ENCODE data around the gene CDC42EP2. TPM values are rescaled to one million over a fixed set of nuclear protein-coding genes. Genes with fewer than 3 reads are reported as not detected.

The CDC42EP2 gene
- total and polyA plus RNA-seq, 2 of the 13 experiments (the other 11 are each of a cell fraction or from before 2014, with no cell fraction given), result 2.3 to 7.1 TPM

DNA sequence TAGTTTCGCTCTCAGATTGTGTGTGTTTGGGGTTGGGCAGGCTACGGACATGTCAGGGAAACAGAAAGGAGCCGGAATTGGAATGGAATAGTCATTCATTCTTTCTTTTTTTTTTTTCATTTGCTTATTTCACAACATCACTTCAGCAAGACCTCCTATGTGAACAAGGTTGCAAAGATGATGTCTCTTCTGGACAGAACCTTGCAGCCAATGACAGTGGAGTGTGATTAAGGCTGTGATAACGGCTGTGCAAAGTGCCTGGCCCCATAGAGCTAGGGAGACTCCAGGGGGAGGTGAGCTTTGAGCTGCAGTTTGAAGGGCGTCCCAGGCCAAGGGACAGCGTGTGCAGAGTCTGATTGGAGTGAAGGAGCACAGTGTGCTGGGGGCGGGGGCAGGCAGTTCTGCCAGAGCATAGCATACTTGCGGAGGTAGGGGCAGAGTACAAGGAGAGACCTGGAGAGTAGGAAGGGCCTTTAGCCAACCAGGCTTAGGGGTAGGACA, 43.2 kb downstream of the CDC42EP2 start (continued):
- TF ChIP-seq, protein P1, sequence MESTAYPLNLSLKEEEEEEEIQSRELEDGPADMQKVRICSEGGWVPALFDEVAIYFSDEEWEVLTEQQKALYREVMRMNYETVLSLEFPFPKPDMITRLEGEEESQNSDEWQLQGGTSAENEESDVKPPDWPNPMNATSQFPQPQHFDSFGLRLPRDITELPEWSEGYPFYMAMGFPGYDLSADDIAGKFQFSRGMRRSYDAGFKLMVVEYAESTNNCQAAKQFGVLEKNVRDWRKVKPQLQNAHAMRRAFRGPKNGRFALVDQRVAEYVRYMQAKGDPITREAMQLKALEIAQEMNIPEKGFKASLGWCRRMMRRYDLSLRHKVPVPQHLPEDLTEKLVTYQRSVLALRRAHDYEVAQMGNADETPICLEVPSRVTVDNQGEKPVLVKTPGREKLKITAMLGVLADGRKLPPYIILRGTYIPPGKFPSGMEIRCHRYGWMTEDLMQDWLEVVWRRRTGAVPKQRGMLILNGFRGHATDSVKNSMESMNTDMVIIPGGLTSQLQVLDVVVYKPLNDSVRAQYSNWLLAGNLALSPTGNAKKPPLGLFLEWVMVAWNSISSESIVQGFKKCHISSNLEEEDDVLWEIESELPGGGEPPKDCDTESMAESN (CRISPR knock-in tag; conservative IDR thresholded peaks at IDR 0.05), result no peak
- no peak for TF ChIP-seq SAFB2 (CRISPR knock-in tag; IDR thresholded peaks at IDR 0.05; ENCODE audit: borderline replicate concordance, low read depth)
- TF ChIP-seq, protein P2, sequence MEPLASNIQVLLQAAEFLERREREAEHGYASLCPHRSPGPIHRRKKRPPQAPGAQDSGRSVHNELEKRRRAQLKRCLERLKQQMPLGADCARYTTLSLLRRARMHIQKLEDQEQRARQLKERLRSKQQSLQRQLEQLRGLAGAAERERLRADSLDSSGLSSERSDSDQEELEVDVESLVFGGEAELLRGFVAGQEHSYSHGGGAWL (CRISPR knock-in tag; IDR thresholded peaks at IDR 0.05), result no peak
- TF ChIP-seq RFXAP (CRISPR knock-in tag; IDR thresholded peaks at IDR 0.05; ENCODE audit: borderline replicate concordance), result peak; percentile 95
- TF ChIP-seq SMC3 (IDR thresholded peaks at IDR 0.05; ENCODE audit: low read length), result no peak
- TF ChIP-seq MAZ (IDR thresholded peaks at IDR 0.05; ENCODE audit: borderline replicate concordance, low read depth, low read length), result peak; percentile 70; the same call in 1 of the 2 replicates
- TF ChIP-seq MAZ (CRISPR knock-in tag; IDR thresholded peaks at IDR 0.05; ENCODE audit: low read depth), result no peak
- TF ChIP-seq, protein P3, sequence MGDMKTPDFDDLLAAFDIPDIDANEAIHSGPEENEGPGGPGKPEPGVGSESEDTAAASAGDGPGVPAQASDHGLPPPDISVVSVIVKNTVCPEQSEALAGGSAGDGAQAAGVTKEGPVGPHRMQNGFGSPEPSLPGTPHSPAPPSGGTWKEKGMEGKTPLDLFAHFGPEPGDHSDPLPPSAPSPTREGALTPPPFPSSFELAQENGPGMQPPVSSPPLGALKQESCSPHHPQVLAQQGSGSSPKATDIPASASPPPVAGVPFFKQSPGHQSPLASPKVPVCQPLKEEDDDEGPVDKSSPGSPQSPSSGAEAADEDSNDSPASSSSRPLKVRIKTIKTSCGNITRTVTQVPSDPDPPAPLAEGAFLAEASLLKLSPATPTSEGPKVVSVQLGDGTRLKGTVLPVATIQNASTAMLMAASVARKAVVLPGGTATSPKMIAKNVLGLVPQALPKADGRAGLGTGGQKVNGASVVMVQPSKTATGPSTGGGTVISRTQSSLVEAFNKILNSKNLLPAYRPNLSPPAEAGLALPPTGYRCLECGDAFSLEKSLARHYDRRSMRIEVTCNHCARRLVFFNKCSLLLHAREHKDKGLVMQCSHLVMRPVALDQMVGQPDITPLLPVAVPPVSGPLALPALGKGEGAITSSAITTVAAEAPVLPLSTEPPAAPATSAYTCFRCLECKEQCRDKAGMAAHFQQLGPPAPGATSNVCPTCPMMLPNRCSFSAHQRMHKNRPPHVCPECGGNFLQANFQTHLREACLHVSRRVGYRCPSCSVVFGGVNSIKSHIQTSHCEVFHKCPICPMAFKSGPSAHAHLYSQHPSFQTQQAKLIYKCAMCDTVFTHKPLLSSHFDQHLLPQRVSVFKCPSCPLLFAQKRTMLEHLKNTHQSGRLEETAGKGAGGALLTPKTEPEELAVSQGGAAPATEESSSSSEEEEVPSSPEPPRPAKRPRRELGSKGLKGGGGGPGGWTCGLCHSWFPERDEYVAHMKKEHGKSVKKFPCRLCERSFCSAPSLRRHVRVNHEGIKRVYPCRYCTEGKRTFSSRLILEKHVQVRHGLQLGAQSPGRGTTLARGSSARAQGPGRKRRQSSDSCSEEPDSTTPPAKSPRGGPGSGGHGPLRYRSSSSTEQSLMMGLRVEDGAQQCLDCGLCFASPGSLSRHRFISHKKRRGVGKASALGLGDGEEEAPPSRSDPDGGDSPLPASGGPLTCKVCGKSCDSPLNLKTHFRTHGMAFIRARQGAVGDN (CRISPR knock-in tag; IDR thresholded peaks at IDR 0.05), result peak; percentile 77
- TF ChIP-seq NFRKB (IDR thresholded peaks at IDR 0.05), result no peak
- TF ChIP-seq NAIF1 (CRISPR knock-in tag; IDR thresholded peaks at IDR 0.05; ENCODE audit: borderline replicate concordance), result no peak
- no peak for TF ChIP-seq ZNF670 (CRISPR knock-in tag; IDR thresholded peaks at IDR 0.05; ENCODE audit: borderline replicate concordance)
- no peak for TF ChIP-seq ZNF558 (CRISPR knock-in tag; IDR thresholded peaks at IDR 0.05; ENCODE audit: borderline replicate concordance)
- no peak for TF ChIP-seq ARNT2 (CRISPR knock-in tag; IDR thresholded peaks at IDR 0.05; ENCODE audit: low read depth)
- TF ChIP-seq ZNF550 (CRISPR knock-in tag; IDR thresholded peaks at IDR 0.05; ENCODE audit: borderline replicate concordance), result no peak
- TF ChIP-seq, protein P4, sequence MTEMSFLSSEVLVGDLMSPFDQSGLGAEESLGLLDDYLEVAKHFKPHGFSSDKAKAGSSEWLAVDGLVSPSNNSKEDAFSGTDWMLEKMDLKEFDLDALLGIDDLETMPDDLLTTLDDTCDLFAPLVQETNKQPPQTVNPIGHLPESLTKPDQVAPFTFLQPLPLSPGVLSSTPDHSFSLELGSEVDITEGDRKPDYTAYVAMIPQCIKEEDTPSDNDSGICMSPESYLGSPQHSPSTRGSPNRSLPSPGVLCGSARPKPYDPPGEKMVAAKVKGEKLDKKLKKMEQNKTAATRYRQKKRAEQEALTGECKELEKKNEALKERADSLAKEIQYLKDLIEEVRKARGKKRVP (CRISPR knock-in tag; IDR thresholded peaks at IDR 0.05), result no peak
- no peak for TF ChIP-seq RBM39 (IDR thresholded peaks at IDR 0.05; ENCODE audit: low read depth, low read length, poor library complexity, severe bottlenecking)
- no peak for TF ChIP-seq ZFP41 (CRISPR knock-in tag; IDR thresholded peaks at IDR 0.05; ENCODE audit: borderline replicate concordance)
- TF ChIP-seq, protein P5, sequence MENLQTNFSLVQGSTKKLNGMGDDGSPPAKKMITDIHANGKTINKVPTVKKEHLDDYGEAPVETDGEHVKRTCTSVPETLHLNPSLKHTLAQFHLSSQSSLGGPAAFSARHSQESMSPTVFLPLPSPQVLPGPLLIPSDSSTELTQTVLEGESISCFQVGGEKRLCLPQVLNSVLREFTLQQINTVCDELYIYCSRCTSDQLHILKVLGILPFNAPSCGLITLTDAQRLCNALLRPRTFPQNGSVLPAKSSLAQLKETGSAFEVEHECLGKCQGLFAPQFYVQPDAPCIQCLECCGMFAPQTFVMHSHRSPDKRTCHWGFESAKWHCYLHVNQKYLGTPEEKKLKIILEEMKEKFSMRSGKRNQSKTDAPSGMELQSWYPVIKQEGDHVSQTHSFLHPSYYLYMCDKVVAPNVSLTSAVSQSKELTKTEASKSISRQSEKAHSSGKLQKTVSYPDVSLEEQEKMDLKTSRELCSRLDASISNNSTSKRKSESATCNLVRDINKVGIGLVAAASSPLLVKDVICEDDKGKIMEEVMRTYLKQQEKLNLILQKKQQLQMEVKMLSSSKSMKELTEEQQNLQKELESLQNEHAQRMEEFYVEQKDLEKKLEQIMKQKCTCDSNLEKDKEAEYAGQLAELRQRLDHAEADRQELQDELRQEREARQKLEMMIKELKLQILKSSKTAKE (CRISPR knock-in tag; IDR thresholded peaks at IDR 0.05; ENCODE audit: borderline replicate concordance), result no peak
